Kidney epithelial cell (primary cell): ENCODE measurements around the gene BCOR. TPM values are rescaled to one million over a fixed set of nuclear protein-coding genes. Genes with fewer than 3 reads are reported as not detected.

Source experiments
- DNase-seq: peaks from one replicate; pipeline ENCODE4 v3.0.0-alpha.2; 2010; ENCODE audit warnings: low read depth
- H3K27me3 ChIP-seq: 2 replicates; pipeline ENCODE4 v1.6.0; 2011; ENCODE audit warnings: low read length; ENCODE audit not compliant: control insufficient read depth, insufficient read depth
- H3K36me3 ChIP-seq: 2 replicates; pipeline ENCODE4 v1.5.1; 2011; ENCODE audit warnings: low read length; ENCODE audit not compliant: control insufficient read depth, insufficient read depth
- H3K4me3 ChIP-seq: 2 replicates; pipeline ENCODE4 v1.5.1; 2011; ENCODE audit warnings: low read depth, mild to moderate bottlenecking, control low read depth, low read length
- total RNA-seq: library from RNA; depleted of rRNA; stranded (reverse); fragments of >200 nt; gene quantifications from 2 replicates; pipeline ENCODE4 v1.2.3, GENCODE V29; 2015
- TF ChIP-seq, protein P1 (sequence below): IDR thresholded peaks from 2 replicates; pipeline ENCODE4 v1.5.1; 2011; ENCODE audit warnings: mild to moderate bottlenecking, moderate library complexity, low read length, control low read depth, inconsistent platforms; ENCODE audit not compliant: insufficient read depth, poor library complexity, severe bottlenecking

The BCOR gene
- total RNA-seq, 1 donor from 2014 or later = 29.5 TPM

DNA sequence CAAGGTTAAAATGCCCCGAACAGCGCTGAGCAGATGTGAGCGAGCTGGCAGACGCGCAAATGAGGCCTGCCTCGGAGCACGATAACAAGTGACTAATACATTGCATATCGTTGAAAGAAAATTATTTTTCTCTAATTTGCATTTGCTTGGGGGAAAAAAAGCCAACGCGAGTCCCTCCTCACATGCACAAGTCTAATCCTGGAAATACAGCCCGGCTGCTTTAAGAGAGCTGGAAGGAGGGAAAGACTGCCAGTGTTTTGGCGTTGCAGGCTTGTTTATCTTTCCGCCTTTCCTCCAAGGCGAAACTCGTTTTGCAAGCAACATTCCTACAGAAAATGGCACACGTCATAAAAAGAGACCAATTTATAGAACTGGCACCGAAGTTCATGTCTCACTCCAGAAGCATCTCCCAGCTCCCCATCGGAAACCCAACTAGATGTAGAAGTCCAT lies 12.6 kb downstream of the BCOR start:
- no peak overlapping the region for H3K4me3 ChIP-seq

DNA sequence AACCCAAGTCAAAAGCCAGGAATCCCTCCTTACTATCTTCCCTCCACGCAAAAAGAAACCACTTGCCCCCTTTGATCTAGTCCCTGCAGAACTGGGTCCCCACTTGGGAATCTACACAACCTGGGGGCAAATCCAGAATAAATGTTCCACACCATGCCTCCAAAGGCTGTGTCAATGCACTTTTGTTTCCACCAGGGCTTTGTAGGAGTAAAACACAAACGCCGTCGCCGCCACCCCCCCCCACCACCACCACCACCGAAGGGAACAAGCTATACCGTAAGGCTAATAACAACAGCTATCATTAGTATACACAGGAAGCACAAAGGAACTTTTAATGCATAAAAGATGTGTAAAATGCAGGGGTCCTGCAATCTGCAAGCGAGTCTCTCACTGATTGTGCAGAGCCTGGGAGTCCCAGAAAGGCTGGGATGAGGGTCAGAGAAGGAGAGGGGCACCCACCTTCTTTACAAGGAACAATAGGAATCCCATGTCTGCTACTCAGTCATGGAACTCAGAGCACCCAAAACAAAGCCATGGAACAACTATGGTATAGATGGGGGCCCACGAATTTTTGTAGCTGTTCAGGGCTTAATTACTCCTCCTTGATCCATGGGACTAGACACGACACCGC lies 13.2 kb downstream of the BCOR start:
- Histone ChIP-seq H3K4me3 (no peak overlapping the region), H3K27me3 (peaks cover 11% of the 10 kb centered on the region), H3K36me3 (no peaks in the 10 kb centered on the region)
- TF ChIP-seq, protein P1, sequence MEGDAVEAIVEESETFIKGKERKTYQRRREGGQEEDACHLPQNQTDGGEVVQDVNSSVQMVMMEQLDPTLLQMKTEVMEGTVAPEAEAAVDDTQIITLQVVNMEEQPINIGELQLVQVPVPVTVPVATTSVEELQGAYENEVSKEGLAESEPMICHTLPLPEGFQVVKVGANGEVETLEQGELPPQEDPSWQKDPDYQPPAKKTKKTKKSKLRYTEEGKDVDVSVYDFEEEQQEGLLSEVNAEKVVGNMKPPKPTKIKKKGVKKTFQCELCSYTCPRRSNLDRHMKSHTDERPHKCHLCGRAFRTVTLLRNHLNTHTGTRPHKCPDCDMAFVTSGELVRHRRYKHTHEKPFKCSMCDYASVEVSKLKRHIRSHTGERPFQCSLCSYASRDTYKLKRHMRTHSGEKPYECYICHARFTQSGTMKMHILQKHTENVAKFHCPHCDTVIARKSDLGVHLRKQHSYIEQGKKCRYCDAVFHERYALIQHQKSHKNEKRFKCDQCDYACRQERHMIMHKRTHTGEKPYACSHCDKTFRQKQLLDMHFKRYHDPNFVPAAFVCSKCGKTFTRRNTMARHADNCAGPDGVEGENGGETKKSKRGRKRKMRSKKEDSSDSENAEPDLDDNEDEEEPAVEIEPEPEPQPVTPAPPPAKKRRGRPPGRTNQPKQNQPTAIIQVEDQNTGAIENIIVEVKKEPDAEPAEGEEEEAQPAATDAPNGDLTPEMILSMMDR = no peak
- no peak for DNase-seq

More for the DNA sequence above, 12.6 kb downstream of the BCOR start:
- peaks cover 11% of the 10 kb centered on the region for H3K27me3 ChIP-seq
- no peak for DNase-seq
- TF ChIP-seq, protein P1 = no peak
- no peaks in the 10 kb centered on the region for H3K36me3 ChIP-seq

DNA sequence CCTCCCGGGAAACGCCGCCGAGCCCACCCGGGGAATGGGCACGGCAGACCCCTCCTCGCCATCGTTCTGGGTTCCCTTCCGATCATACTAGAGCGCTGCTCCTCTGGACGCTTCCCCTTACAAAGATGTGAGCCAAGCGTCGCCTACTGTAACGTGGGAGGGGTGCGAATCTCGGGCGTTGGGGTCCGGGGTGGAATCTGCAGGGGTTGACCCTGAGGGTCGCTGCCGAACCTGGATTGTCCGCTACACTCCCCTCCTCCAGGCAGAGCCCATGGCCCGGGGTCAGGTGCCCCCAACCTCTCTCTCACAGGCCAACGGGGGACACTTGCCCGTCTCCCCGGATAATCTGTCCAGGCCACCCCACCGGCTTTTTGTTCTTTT lies 13.8 kb downstream of the BCOR start:
- TF ChIP-seq, protein P1 = no peak
- no peak for DNase-seq
- Histone ChIP-seq H3K36me3 (no peaks in the 10 kb centered on the region), H3K27me3 (peaks cover 11% of the 10 kb centered on the region), H3K4me3 (peak overlapping the region; percentile 23)

DNA sequence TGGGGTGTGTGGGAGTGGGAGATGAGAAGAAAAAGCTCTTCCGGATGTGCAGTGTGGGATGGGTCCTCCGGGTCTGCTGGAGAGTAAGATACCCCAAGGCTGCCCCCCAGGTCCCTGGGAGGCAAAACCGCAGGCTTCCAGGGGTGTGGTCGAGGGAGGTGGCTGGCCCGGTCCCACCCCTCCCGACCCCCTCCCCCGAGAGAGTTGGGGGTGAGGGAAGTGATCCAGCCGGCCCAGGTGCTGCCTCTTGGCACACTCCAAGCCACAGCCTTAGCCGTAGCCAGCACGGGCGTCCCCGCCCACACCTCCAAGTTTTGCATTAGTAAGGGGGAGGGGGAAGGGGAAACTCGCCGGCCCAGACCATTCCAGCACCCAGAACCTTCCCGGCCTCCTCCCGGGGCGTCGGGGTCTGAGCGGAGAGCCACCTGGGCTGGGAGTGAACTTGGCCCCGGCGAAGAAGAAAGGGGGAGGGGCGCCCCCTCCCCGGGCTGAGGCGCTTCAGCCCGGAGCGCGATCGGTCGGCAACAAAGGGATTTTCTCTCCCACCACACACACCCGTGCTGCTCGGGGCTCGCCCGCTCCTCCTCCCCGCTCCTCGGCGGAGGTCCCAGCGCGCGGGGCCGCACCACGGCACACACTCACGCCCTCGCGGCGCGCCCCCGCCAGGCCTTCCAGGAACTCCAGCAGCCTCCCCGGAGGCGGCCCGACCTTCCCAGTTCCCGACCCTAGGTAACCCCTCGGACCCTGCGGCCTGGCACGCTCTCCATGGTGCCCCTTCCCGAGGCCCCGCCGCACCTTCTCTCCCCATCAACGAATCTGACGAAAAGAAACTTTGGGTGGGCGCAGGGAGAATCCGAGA lies 14.4 kb downstream of the BCOR start:
- no peaks in the 10 kb centered on the region for H3K36me3 ChIP-seq
- peak overlapping the region; percentile 23 for H3K4me3 ChIP-seq
- no peak for DNase-seq
- peaks cover 11% of the 10 kb centered on the region for H3K27me3 ChIP-seq
- TF ChIP-seq, protein P1 = no peak

DNA sequence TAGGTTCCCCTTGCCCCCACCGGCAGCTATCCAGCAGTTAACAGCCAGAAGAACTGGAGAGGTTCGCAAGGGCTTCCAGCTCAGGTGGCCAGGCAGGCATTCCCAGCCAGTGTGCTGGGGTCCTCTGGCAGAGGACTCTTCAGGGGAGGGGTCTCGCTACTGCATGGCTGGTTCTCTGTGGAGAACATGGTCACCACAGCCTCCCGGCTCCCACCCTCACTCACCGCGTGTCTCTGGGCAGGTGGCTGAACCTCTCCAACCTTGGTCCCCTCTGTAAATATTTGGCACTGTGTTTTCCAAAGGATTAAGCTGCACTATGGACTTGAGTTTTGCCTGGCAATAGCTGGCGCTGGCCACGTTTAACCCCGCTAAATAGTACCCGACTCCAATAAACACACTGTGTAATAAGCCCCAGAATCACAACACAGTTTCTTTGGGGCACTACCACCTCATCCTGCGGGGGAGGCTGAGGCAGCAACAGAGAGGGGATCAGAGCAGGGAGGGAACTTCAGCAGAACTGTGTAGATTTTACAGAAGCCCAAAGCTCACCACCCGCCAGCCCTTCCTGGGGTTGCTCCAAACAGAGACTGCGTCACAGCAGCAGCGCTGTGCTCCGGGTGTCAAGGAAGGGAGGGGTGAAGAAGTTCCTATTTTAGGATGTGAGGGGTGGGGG lies 15.2 kb downstream of the BCOR start:
- H3K27me3 ChIP-seq = peaks cover 11% of the 10 kb centered on the region
- TF ChIP-seq, protein P1 = no peak
- DNase-seq = no peak
- no peak overlapping the region for H3K4me3 ChIP-seq
- H3K36me3 ChIP-seq = no peaks in the 10 kb centered on the region
